Measurements from ENCODE around the gene ORC1.

The ORC1 gene

DNA sequence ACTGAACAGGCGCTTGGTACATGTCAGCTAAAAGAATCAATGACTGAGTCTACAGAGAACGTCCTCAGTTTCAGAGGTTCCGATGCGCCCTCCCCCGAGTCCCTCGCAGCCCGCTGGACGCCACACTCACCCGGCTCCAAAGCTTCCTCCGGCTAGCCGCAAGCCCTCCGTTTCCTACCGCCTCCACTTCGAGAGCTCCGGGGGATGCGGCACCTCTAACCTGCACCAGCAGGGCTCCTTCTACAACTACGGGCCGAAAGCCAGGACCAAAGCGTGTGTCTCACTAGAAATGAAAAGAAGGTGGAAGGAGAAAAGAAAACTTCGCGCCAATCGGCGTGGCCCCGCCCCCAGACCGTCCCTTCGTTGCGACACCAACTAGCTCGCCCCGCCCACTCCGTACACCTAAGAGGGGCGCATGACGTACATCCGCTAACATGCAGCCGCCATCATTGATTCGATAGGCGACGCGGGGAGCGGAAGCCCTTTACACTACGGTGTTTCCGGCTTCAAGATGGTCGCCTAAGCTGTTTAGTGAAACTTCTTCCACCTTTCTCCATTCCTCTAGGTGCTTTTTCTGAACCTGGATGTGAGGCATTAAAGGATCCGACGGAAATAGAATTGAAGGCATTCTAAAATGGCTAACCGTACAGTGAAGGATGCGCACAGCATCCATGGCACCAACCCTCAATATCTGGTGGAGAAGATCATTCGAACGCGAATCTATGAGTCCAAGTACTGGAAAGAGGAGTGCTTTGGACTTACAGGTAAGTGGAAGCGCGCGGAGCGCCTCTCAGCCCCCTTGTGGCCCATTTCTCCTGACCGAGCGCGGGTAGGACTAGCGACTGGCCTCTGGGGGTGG is at the start of gene ORC1, which contains the start of gene PRPF38A:
TSS of gene ORC1 (minus strand) at position 308 of the 859 bp plus-strand sequence. CDS start 2,200 bp downstream, outside the sequence.
TSS of gene PRPF38A (plus strand) at position 487 of the 859 bp plus-strand sequence. CDS start at position 635, 148 bp downstream.
- DNase-seq: peak; percentile 99

DNA sequence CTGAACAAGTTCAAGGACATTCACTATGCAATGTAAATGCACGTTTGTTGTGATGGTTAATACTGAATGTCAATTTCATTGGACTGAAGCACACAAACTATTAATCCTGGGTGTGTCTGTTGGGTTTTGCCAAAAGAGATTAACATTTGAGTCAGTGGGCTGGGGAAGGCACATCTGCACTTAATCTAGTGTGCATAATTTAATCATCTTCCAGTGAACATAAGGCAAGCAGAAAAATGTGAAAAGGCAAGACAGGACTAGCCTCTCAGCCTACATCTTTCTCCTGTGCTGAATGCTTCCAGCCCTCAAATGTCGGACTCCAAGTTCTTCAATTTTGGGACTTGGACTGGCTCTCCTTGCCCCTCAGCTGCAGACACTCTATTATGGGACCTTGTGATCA is 40.2 kb upstream of the ORC1 start:
- DNase-seq: no peak

DNA sequence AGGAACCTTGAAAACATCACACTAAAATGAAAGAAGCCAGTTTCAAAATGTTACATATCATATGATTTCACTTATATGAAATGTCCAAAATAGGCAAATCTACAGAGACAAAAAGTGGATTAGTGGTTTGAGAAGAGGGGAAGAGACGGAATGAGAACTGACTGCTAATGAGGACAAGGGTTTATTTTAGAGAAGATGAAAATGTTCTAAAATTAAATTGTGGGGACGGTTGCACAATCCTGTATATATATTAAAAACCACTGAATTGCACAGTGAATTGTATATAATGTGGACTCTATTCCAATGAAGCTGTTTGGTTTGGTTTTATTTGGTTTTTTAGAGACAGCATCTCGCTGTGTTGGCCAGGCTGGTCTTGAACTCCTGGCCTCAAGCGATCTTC is 35.8 kb upstream of the ORC1 start:
- no peak for DNase-seq

DNA sequence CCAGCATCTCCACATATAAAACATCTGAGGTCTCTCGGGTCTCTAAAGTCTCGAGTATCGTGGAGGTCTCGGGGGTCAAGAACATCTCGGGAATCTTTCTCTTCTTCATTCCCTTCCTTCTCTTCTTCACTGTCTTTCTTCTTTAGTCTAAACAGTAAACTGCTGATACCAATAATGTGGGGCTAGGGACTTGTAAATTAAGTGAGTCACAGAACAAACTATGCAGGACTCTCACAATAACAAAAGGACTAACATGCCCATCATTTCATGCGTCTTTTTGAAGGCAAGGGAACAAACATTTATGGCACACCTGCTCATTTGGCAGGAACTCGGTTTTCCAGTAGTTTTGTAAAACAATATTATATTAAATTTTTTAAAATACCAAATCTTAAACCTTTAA is 32.6 kb upstream of the ORC1 start:
- DNase-seq: no peak

- DNase-seq: no peak
Observed at GRCh38 chr1:52435650-52436049, 31.4 kb upstream of the ORC1 start.

DNA sequence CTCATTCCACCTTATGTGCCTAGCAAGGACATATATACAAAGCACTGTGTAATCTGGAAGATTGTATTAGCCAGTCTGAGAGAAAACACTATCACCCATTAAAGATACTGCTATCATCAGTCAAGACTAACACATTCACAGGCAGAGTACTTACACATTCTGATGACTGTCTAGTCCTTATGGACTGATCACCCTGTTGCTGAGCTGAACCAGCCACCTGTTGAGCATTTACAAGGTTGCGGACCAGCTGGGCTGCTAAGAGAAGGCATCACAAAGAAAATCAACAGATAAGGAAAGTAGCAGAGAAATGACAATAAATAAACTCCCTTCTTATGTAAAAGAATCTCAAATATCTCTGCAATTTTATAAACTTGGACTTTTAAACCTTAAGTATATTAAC is 31.0 kb upstream of the ORC1 start:
- no peak for DNase-seq

GRCh38 chr1:52432807-52433206 is 28.6 kb upstream of the ORC1 start:
- no peak for DNase-seq

DNA sequence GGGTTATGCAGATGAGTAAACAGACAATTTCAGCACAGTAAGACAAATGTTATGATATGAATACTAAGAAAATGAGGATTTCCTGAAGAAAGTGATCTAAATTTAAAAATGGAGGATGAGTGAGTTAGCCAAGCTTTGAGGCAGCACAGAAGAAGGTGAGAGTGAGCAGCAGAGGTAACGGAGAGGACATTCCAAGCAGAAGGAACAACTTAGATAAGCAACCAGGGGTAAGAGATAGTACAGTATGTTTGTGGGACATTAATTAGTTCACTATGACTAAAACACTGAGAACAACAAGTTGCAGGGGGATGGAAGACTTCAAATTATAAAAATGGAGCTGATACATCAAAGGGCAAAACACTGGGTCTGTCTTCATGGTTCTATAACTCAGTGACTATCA is 22.9 kb upstream of the ORC1 start:
- no peak for DNase-seq

DNA sequence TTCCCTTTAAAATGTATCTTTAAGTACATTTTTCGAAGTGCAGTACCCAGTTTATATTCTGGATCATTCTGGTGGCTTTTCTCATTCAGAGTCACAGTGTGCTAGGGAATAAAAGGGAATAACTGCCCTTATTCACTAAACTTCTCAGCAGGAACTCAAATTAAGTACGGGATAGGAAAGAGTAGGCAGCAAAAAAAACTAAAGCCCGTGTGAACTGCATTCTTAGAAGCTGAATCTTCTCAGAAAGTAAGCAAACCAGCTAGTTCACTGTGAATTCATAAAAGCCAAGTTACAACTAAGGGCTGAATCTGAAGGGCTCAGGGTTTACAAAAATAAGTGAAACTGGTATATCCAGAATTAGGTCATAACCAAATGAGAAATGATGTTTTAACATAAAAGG is 22.1 kb upstream of the ORC1 start:
- DNase-seq: no peak

DNA sequence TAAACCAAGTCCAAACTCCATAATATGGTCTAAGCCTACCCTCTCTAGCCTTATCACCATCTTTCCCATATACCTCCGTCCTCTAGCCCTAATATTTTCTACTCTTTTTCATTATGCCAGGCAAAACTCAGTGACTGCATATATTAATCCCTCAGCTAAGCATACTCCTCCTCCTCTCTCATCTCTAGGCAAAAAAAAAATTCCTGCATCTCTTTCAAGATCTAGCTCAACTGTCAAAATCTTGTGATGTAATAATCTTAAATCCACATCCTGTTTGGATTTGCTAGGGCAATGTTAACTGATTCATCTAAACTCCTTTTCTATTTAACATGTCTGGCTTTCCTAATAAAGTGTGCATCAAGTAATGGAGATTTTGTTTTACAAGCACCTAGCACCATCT is 20.6 kb upstream of the ORC1 start:
- DNase-seq: no peak

DNA sequence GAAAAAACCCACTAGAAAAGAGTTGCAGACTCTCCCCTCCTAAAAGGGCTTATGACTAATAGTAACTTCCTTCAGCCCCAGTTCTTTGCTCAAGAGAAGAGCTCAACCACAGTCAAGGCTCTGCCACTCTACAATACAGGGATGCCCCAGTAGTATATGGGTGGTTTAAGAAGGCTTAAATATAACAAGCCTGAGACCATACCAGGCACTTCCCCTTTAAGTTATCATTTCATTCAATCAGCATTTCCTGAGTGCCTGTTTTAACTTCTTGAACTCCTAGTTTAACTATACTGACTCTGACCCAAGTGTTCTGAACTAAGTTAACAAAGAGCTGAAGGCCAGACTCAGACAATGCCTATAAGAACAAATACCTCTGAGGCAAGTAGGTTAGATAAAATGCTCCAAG is 20.0 kb upstream of the ORC1 start:
- peak; percentile 57 for DNase-seq

GRCh38 chr1:52423771-52424170 is 19.5 kb upstream of the ORC1 start:
- peak; percentile 81 for DNase-seq

DNA sequence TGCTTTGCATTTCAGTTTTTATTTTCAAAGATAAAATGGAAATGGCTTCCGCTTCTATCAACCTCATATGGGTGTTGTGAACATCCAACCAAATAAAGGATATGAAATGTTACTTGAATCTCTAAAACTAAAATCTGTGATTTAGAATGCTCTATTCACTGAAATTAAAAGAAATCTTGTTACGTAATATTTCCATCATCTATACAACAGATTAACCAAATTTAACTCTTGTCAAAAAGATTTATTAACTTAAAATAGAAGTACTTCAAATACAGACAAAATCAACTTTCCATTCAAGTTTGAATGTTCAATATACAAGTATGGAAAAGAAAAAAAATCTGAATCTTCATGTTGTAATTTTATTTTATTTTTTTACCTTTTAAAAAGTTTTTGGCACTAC is 18.8 kb upstream of the ORC1 start:
- no peak for DNase-seq

- no peak for DNase-seq
Observed at GRCh38 chr1:52420713-52421112, 16.5 kb upstream of the ORC1 start.

GRCh38 chr1:52416811-52417210 is 12.6 kb upstream of the ORC1 start:
- no peak for DNase-seq

DNA sequence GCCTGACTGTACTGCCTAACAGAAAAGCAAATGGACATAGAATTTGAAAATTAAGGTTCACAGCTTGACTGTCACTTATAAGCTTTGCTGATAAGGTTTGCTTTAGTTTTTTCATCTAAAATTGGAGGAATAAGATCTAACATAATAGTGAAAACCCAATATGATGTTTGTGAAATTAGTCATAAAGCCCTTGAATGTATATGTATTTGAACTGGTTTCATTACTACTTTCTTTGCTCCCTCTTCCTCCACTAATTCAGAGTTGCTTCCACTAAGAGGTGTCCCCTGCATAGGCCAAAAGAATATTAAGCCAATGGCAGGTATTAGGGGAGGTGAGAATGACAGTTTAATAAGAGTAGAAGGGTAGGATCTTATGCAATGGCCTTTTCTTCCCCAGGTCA is 10.7 kb upstream of the ORC1 start:
- no peak for DNase-seq

GRCh38 chr1:52413410-52413989 is 9.3 kb upstream of the ORC1 start:
- no peak for DNase-seq

DNA sequence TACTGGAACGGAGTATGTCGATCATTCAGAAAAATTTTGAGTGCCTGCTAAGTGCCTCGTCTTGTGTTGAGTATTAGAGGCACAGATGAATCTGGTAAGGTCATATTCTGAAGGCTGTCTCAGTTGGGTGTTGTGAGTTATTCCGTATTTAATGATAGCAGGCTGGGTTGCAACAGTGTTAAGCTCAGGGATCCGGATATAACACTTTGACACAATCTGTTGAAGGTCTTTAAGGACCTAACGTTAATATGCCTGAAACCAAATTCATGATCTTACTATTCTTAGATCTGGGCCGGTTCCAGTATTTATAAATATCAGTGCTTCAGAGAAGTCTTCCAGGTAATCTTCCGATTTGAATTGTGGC is 734 bp upstream of the ORC1 start:
- no peak for DNase-seq

DNA sequence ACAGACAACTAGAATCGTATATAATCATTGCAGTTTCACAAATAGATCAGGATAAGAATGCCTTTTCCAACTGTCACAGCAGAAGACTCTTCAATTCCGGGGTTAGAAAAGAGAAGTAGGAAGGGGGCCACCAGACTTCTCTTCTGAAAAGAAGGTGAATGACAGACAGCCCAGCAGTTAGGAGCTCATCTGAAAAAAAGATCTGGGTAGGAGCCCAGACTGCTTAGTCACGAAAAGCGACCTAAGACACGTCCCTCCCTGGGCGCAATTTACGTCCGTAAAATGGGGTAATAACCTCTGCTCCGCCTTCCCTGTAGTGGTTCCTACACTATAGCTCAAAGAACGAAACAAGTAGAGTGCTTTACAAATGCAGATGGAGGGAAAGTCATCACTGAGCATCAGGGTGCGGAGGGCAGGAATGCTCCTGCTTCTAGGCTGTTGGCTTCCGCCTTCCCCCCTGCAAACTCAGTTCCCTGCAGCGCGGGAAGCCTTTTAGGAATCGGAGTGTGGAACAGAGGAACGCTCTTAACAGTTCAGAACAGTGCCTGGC is 582 bp downstream of the ORC1 start:
- peak; percentile 36 for DNase-seq

DNA sequence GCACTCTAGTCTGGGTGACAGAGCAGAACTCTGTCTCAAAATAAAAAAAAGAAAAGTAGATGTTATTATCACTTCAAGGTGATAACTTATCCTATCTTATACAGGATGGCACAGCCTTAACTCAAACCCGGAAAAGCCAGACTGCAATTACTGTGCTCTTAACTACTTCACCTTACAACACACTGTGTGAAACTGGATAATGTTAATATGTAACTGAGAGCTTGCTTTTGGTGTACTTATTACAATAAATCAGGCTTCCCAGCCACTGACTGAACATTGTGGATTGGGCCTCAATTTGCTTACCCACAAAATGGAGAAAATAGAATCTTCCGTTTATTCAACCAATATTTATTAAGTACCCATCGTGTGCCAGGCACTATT is 1.4 kb downstream of the ORC1 start:
- DNase-seq: no peak

DNA sequence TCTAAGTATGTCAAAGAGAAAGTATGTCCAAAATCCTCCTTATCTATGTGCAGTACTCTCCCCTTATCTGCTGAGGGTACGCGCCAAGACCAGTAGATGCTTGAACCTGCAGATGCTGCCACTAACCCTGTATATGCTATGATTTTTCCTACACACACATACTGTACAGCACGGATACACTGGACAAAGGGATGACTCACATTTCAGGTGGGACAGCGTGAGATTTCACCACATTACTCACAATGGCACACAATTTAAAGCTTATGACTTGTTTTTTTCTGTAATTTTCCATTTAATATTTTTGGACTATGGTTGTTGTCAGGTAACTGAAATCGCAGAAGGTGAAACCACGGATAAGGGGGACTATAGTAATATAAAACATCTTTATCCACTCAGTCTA is 4.1 kb downstream of the ORC1 start:
- DNase-seq: no peak

DNA sequence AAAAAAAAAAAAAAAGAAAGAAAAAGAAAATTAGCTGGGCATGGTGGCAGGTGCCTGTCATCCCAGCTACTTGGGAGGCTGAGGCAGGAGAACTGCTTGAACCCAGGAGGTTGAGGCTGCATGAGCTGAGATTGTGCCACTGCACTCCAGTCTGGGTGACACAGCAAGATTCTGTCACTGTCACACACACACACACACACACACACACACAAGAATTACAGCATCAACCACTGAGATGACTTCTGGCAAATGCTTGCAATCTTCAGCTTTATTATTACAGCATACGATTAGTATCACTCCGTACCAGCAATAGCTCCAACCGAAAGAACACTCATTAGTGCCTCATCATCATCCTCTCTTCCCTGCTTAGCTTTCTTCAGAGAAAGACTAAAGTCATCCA is 4.6 kb downstream of the ORC1 start:
- no peak for DNase-seq

- DNase-seq: no peak
Observed at GRCh38 chr1:52393174-52393573, 11.0 kb downstream of the ORC1 start.

- DNase-seq: no peak
Observed at GRCh38 chr1:52386458-52386857, 17.8 kb downstream of the ORC1 start.
